ENCODE results near the gene B4GALNT4. TPM values are rescaled to one million over a fixed set of nuclear protein-coding genes. Genes with fewer than 3 reads are reported as not detected.
"Not testable (repeated sequence)": the region's sequence is repeated elsewhere in the genome, so short reads cannot be mapped to it uniquely, and the experiment has no call there.

Gene B4GALNT4
- total RNA-seq, 1 donor from 2014 or later, result 1.9 TPM

DNA sequence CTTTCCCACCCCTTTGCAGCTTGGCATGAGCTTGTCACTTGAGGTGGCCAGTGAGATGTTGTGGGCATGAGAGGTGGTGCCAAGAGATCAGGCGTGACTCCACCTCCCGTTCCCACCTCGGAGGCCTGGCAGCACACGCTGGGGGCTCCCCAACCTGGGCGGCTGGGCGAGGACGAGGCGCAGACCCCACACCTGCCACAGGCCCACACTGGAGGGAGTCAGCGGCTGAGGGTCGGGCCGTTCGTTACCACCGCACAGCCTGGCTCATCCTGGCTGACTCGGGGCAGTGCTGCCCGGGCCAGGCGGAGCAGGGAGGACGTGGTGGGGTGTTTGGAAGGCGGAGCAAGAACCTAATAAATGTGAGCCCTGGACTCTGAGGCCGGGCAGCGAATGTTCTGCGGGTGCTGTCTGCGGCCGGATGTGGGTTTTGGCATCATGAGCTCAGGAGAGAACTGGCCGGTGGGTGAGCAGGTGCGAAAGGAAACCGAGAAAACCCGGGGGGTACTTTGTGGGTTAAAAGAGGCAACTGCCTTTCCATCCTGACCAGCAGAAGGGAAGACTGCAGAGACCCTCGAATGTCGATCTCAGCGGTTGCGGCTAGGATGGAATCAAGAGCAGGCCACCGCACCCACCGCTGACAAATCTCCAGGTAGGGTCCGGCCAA, 38.5 kb upstream of the B4GALNT4 start:
- H3K4me3 ChIP-seq, result no peak overlapping the region
- peaks cover 29% of the 10 kb centered on the region for H3K4me1 ChIP-seq
- intact Hi-C loops (cut with DNase I), result no loop called here
- TF ChIP-seq, protein P1, sequence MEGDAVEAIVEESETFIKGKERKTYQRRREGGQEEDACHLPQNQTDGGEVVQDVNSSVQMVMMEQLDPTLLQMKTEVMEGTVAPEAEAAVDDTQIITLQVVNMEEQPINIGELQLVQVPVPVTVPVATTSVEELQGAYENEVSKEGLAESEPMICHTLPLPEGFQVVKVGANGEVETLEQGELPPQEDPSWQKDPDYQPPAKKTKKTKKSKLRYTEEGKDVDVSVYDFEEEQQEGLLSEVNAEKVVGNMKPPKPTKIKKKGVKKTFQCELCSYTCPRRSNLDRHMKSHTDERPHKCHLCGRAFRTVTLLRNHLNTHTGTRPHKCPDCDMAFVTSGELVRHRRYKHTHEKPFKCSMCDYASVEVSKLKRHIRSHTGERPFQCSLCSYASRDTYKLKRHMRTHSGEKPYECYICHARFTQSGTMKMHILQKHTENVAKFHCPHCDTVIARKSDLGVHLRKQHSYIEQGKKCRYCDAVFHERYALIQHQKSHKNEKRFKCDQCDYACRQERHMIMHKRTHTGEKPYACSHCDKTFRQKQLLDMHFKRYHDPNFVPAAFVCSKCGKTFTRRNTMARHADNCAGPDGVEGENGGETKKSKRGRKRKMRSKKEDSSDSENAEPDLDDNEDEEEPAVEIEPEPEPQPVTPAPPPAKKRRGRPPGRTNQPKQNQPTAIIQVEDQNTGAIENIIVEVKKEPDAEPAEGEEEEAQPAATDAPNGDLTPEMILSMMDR (IDR thresholded peaks at IDR 0.05), result no peak
- no peak overlapping the region for H3K27ac ChIP-seq
- peak; percentile 61 for DNase-seq
- H3K9me3 ChIP-seq, result no peaks in the 10 kb centered on the region
- no peaks in the 10 kb centered on the region for H3K36me3 ChIP-seq
- no peaks in the 10 kb centered on the region for H3K27me3 ChIP-seq
- no peak for ATAC-seq

DNA sequence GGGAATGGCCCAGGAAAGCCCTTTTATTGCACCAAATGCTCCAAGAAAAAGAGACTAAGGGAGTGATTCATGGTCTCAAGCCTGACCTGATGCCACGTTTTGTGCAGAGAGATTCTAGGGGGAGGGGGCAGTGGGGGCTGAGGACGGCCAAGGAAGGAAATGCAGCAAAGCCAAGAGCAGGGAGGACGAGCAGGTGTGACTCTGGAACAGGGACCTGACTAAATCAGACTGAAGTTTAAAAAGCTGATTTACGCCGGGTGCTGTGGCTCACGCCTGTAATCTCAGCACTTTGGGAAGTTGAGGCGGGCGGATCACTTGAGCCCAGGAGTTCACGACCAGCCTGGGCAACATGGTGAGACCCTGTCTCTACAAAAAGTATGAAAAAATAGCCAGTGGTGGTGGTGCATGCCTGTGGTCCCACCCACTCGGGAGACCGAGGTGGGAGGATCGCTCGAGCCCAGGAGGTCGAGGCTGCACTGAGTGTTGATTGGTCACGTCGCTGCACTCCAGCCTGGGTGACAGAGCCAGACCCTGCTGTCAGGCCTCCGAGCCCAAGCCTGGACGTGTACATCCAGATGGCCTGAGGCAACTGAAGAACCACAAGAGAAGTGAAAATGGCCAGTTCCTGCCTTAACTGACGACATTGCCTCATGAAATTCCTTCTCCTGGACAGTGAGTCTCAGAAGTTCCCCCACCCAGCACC, 37.8 kb upstream of the B4GALNT4 start:
- intact Hi-C loops (cut with DNase I), result no loop called here
- Histone ChIP-seq H3K4me3 (no peak overlapping the region), H3K4me1 (peaks cover 29% of the 10 kb centered on the region), H3K9me3 (no peaks in the 10 kb centered on the region), H3K27ac (no peak overlapping the region), H3K27me3 (no peaks in the 10 kb centered on the region), H3K36me3 (no peaks in the 10 kb centered on the region)
- TF ChIP-seq, protein P1 (IDR thresholded peaks at IDR 0.05), result no peak
- no peak for ATAC-seq
- peak; percentile 28 for DNase-seq

DNA sequence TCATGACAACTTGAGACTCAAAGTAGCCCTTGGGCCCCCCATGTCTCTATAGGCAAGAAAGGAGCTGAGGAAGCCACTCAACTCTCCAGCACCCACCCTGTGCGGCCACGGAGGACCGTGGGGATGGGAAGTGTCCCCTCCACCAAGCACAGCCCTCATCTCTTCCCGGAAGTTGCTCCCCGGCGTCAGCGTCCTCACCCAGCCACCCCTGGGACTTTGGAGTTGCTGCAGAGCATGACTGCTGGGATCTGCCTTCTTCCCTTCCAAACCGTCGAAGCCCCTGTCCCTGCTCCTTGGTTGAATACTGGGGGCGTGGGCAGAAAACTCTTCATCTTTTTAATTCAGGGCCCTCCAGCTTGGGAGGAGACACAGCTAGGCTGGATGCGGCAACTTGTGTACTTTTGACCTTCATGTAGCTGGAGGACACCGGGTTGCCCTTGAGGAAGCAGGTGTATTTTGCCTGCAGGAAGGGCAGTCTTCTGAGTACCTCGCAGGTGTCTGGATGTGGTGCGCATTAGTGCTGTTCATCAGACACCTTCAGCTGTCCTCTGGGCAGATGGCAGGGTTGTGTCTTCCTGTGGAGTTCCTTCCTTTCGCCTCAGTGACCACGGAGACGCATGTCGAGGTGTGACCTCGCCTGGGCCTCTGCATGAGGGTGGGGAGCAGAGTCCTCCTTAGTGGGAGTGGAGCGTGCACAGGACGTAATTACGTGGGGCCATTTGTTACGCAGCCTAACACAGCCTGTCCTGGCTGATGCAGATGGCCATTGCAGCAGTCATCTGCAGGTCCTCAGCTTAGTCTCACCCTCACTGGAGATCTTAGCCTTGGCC, 36.4 kb upstream of the B4GALNT4 start:
- Histone ChIP-seq H3K36me3 (no peaks in the 10 kb centered on the region), H3K27ac (no peak overlapping the region), H3K4me3 (no peak overlapping the region), H3K9me3 (no peaks in the 10 kb centered on the region), H3K4me1 (peaks cover 20% of the 10 kb centered on the region), H3K27me3 (no peaks in the 10 kb centered on the region)
- no peak for DNase-seq
- TF ChIP-seq, protein P1 (IDR thresholded peaks at IDR 0.05), result no peak
- ATAC-seq, result no peak
- intact Hi-C loops (cut with DNase I), result no loop called here

DNA sequence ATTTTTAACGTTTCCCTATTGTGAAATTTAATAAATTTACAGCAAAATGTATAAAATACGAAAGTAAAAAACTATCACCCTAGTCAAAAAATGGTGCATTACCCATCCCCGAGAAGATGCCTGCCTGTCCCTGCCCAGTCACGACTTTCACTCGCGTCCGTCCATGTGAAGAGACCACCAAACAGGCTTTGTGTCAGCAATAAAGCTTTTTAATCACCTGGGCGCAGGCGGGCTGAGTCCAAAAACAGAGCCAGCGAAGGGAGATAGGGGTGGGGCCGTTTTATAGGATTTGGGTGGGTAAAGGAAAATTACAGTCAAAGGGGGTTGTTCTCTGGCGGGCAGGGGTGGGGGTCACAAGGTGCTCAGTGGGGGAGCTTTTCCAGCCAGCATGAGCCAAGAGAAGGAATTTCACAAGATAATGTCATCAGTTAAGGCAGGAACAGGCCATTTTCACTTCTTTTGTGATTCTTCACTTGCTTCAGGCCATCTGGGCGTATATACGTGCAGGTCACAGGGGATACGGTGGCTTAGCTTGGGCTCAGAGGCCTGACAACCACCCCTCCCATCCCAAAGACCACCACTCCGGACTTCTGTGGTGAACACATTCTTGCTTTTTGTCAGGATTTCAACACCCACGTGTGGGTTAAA, 35.6 kb upstream of the B4GALNT4 start:
- intact Hi-C loops (cut with DNase I), result not testable (repeated sequence)

DNA sequence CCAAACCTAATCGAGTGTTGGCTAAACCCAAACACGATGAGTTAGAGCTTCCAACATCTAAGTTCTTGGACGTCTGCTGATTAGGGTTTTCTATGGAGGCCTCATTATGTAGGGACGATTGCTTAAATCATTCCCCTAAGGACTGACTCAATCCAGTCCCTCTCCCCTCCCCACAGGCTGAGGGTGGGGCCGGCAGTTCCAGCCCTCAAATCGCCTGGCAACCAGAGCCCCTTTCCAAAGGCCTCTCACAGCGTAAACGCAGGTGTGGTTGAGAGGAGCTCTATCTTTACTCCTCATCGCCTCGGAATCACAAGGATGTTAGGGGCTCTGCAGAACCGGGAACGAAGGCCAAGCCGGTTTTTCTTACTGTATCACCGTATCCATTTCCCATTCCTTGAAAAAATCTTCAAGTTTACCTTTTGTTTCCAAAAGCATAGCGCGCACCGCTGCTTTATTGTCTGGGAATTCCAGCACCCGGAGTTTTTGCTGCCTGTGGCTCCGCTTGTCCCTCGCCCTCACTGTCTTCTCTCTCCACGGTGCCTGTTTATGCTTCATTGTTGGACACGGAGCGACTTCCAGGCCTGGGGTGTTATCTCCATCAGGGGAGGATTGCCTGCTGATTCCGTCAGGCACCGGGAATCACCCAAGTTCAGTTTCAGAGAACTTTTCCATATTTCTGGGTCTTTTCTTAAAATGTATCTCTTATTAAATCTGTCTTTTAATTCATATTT, 34.9 kb upstream of the B4GALNT4 start:
- TF ChIP-seq, protein P1 (IDR thresholded peaks at IDR 0.05), result no peak
- Histone ChIP-seq H3K9me3 (no peaks in the 10 kb centered on the region), H3K27me3 (no peaks in the 10 kb centered on the region), H3K4me3 (no peak overlapping the region), H3K4me1 (peaks cover 16% of the 10 kb centered on the region), H3K27ac (no peak overlapping the region), H3K36me3 (no peaks in the 10 kb centered on the region)
- peak; percentile 31 for ATAC-seq
- intact Hi-C loops (cut with DNase I), result no loop called here
- DNase-seq, result no peak

More for the DNA sequence above, 35.6 kb upstream of the B4GALNT4 start:
- H3K27me3 ChIP-seq, DNase-seq, H3K9me3 ChIP-seq, H3K4me3 ChIP-seq, H3K36me3 ChIP-seq, H3K27ac ChIP-seq, ATAC-seq: not testable (repeated sequence)
- peaks cover 16% of the 10 kb centered on the region for H3K4me1 ChIP-seq
